WI38 (cell line): ENCODE data around the gene COL16A1.

Source experiments
- H3K4me3 ChIP-seq: 2 replicates; pipeline ENCODE4 v1.5.1; 2011; ENCODE audit warnings: low read depth, mild to moderate bottlenecking, control low read depth, low read length
- CTCF ChIP-seq: IDR thresholded peaks from 2 replicates; pipeline ENCODE4 v1.5.1; 2012; ENCODE audit warnings: low read depth, mild to moderate bottlenecking, control low read depth, low read length

The COL16A1 gene

DNA sequence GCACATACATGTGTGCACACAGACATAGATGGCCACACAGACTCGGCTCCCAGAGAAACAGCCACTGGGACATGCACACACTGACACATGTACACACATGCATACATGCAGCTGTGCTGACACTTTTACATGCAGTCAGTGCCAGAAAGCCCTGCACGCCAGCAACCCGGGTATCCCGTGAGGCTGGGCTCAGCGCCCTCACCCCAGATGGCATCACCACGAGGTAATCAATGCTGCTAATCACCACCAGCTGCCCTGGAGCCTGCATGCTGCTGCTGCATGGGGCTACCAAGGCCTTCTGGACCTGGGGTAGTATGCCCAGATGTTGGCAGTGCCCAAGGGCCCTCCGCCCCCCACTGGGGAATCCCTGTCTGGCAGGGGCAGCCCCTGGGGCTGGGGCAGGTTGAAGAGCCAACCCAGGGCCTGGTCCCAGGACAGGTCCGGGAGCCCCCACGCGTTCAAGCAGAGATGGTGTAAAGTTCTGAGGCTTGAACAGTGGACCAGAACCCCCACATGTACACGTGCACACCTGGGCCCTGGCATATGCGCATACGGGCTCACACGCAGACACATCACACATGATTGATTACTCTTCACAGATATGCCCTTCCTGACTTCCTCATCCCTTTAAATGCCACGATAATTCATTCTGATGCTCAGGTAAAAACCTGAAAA, 2.7 kb upstream of the COL16A1 start:
- no peak for TF ChIP-seq CTCF
- H3K4me3 ChIP-seq = no peak overlapping the region

DNA sequence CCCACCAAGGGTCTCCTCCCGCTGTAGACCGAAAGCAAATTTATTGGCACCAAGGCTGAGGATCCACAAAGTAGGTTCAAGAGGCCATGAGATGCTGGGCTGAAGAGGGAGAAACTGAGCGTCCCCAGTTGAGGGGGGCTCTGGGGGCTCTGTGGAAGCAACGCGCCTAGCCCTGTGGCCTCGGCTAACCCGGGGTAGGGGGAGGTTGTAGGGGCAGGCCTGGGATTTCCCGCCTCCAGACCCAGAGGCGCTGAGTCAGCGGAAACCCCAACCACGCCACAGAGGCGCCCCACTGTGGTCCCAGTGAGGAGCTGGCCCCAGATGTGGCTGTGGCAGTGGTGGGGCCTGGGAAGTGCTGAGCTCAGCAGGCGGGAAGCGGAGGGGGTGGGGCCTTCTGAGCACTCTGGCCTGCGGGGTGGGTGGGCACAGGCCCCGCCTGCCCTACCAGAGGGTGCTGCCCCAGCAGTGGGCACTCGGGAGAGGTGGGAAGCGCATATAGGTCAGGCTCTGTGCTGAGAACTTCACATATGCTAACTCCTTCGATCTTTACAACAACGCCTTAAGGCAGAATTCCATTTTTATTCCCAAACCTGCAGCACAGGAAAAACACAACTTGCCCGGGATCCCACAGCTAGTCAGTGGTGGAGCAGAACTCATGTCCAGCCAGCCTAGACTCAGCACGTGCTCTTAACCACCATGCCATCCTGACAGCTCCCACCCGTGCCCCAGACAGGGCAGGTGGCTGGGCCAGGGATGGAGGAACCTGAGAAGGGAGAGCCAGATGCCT, 1.5 kb upstream of the COL16A1 start:
- H3K4me3 ChIP-seq = peak overlapping the region; percentile 72

DNA sequence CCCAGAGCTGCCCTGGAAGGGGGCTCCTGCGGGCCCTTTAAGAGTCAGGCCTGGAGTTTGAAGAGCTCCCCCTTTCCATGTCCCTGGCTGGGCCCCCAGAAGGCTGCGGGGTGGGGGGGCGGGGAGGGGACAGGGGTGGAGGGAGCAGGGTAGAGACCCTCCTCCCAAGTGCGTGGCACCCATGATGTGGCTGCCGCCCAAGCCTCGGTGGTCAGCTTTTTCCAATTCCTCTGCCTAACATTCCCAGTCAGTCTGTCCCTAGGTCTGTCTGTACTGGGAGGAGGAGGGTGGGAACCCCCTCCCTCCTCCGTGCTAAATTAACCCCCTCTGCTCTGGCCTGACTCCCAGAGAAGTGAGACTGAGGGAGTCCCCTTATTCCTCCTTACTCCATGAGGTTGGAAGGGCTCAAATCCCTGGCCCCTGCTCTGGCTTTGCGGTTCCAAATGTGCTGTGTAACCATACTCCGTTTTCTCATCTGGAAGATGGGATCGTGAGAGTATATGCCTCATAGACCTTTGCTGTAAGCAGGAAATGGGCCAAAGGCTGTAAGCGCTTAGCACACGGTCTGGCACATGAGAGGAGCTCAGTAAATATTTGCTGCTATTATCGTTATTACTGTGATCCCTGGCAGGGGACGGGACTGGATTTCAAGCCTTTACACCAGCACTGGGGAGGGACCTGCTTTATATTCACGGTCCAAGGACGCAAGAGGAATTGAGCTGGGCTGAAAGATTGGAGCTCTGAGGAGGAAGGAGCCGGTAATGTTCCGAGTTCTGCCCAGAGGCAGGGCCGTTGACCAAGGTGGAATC, 658 bp upstream of the COL16A1 start:
- TF ChIP-seq CTCF = no peak
- peak overlapping the region; percentile 72 for H3K4me3 ChIP-seq

More for the DNA sequence above, 1.5 kb upstream of the COL16A1 start:
- TF ChIP-seq CTCF = no peak; the same call in 1 of the 2 replicates

GRCh38 chr1:31702836-31703404, 897 bp downstream of the COL16A1 start:
- H3K4me3 ChIP-seq = peak overlapping the region; percentile 72
- TF ChIP-seq CTCF = no peak

- 0 out of 2 replicates have a peak overlapping the region, but pooled peaks have one; percentile 14 for H3K4me3 ChIP-seq
- no peak for TF ChIP-seq CTCF
Observed at GRCh38 chr1:31701091-31701736, 2.6 kb downstream of the COL16A1 start.

- 0 out of 2 replicates have a peak overlapping the region, but pooled peaks have one; percentile 6 for H3K4me3 ChIP-seq
- no peak for TF ChIP-seq CTCF
Observed at GRCh38 chr1:31700468-31701090, 3.2 kb downstream of the COL16A1 start.
